ENCODE measurements around the gene ACTN3.

Gene ACTN3

DNA sequence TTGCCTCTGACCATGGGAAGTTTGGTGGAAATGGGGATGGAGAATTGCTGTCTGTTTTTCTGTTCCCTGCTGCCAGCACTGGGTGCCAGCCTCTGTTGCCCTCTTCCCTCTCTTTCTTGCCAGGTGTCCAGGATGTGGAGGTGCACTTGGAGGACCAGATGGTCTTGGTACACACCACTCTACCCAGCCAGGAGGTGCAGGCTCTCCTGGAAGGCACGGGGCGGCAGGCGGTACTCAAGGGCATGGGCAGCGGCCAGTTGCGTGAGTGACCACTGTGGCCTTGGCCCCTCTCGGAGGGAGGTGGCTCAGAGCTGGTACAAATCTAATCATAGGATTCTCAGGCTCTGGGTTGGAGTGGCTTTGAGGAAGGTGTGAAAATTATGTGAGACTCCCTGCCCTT, 52.3 kb downstream of the ACTN3 start:
- Histone ChIP-seq H3K9me2 (replicated peaks; ENCODE audit: low read depth, low read length) (no peaks in the 10 kb centered on the region), H3K9me3 (ENCODE audit: insufficient read depth, low read depth, low read length) (no peaks in the 10 kb centered on the region), H3F3A (ENCODE audit: low read depth) (no peaks in the 10 kb centered on the region), H3K4me1 (ENCODE audit: insufficient read depth, low read length, poor library complexity, severe bottlenecking) (peaks cover 7% of the 10 kb centered on the region), H3K4me2 (ENCODE audit: low read depth, low read length, poor library complexity, severe bottlenecking) (no peak overlapping the region), H4K20me1 (ENCODE audit: insufficient read depth, low read length, poor library complexity, severe bottlenecking) (no peaks in the 10 kb centered on the region), H3K4me3 (ENCODE audit: low read length, poor library complexity, severe bottlenecking) (no peak overlapping the region), H3K9ac (ENCODE audit: low read depth, low read length, poor library complexity, severe bottlenecking) (no peak overlapping the region), H3K27me3 (ENCODE audit: insufficient read depth, low read length, poor library complexity, severe bottlenecking) (no peaks in the 10 kb centered on the region), H2AFZ (ENCODE audit: low read length) (no peak overlapping the region), H3K36me3 (ENCODE audit: insufficient read depth, low read length) (no peaks in the 10 kb centered on the region), H3K79me2 (ENCODE audit: insufficient read depth, low read length) (peaks cover under 1% of the 10 kb centered on the region; the same call in 1 of the 2 replicates)
- no peak for TF ChIP-seq EZH2phosphoT487 (IDR thresholded peaks at IDR 0.05; ENCODE audit: borderline replicate concordance)
- TF ChIP-seq, protein P1, sequence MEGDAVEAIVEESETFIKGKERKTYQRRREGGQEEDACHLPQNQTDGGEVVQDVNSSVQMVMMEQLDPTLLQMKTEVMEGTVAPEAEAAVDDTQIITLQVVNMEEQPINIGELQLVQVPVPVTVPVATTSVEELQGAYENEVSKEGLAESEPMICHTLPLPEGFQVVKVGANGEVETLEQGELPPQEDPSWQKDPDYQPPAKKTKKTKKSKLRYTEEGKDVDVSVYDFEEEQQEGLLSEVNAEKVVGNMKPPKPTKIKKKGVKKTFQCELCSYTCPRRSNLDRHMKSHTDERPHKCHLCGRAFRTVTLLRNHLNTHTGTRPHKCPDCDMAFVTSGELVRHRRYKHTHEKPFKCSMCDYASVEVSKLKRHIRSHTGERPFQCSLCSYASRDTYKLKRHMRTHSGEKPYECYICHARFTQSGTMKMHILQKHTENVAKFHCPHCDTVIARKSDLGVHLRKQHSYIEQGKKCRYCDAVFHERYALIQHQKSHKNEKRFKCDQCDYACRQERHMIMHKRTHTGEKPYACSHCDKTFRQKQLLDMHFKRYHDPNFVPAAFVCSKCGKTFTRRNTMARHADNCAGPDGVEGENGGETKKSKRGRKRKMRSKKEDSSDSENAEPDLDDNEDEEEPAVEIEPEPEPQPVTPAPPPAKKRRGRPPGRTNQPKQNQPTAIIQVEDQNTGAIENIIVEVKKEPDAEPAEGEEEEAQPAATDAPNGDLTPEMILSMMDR (conservative IDR thresholded peaks at IDR 0.05; ENCODE audit: low read length): no peak

DNA sequence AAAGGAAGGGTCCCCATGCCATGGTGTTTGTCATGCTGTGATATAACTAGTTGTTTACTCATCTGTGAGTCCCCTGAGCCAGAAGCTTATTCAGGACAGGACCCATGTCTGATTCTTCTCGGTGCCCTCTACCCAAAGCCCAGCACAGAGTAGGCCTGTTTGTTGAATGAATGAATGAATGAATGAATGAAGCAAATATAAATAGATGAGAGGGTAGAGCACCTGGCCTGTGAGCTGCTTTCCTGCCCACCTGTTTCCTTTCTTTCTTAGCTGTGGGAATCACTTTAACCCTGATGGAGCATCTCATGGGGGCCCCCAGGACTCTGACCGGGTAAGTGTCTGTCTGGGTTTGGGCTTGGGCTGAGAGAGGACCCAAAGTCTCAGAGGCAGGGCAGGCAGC, 53.5 kb downstream of the ACTN3 start:
- no peaks in the 10 kb centered on the region for H4K20me1 ChIP-seq (ENCODE audit: insufficient read depth, low read length, poor library complexity, severe bottlenecking)
- H3K4me2 ChIP-seq (ENCODE audit: low read depth, low read length, poor library complexity, severe bottlenecking): no peak overlapping the region
- no peaks in the 10 kb centered on the region for H3K9me2 ChIP-seq (replicated peaks; ENCODE audit: low read depth, low read length)
- no peaks in the 10 kb centered on the region for H3K79me2 ChIP-seq (ENCODE audit: insufficient read depth, low read length)
- no peaks in the 10 kb centered on the region for H3F3A ChIP-seq (ENCODE audit: low read depth)
- H3K27me3 ChIP-seq (ENCODE audit: insufficient read depth, low read length, poor library complexity, severe bottlenecking): no peaks in the 10 kb centered on the region
- no peaks in the 10 kb centered on the region for H3K4me1 ChIP-seq (ENCODE audit: insufficient read depth, low read length, poor library complexity, severe bottlenecking)
- no peak overlapping the region for H3K9ac ChIP-seq (ENCODE audit: low read depth, low read length, poor library complexity, severe bottlenecking)
- TF ChIP-seq, protein P1 (conservative IDR thresholded peaks at IDR 0.05; ENCODE audit: low read length): no peak
- no peak for TF ChIP-seq EZH2phosphoT487 (IDR thresholded peaks at IDR 0.05; ENCODE audit: borderline replicate concordance)
- no peaks in the 10 kb centered on the region for H3K9me3 ChIP-seq (ENCODE audit: insufficient read depth, low read depth, low read length)
- H3K4me3 ChIP-seq (ENCODE audit: low read length, poor library complexity, severe bottlenecking): no peak overlapping the region
- H2AFZ ChIP-seq (ENCODE audit: low read length): no peak overlapping the region
- H3K36me3 ChIP-seq (ENCODE audit: insufficient read depth, low read length): no peaks in the 10 kb centered on the region

DNA sequence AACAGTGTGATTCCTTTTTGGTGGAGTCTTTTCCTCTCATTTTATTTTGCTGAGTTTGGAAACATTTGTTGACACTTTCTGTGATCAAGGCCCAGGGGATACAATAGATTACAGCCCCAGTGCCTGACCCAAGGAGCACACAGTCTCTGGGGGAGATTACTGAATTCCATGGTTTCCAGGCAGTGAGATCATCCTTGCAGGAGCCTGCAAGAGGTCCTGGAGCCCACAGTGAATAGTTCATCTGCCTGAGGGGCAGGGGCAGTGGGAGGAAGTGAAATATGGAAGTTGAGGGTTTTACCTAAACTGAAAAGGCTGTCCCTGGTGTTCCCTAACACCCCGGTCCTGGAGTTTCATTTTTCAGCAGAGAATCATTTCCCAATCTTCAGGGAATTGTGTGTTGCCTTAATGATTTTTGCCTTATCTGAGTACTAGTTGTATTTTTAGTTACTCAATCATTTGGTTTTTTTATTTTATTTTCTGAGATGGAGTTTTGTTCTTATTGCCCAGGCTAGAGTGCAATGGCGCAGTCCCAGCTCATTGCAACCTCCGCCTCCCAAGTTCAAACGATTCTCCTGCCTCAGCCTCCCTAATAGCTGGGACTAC, 54.0 kb downstream of the ACTN3 start:
- H3K36me3 ChIP-seq (ENCODE audit: insufficient read depth, low read length): no peaks in the 10 kb centered on the region
- H3K9me2 ChIP-seq (replicated peaks; ENCODE audit: low read depth, low read length): no peaks in the 10 kb centered on the region
- TF ChIP-seq, protein P1 (conservative IDR thresholded peaks at IDR 0.05; ENCODE audit: low read length): no peak
- no peak for TF ChIP-seq EZH2phosphoT487 (IDR thresholded peaks at IDR 0.05; ENCODE audit: borderline replicate concordance)
- no peak overlapping the region for H3K4me3 ChIP-seq (ENCODE audit: low read length, poor library complexity, severe bottlenecking)
- no peak overlapping the region for H3K4me2 ChIP-seq (ENCODE audit: low read depth, low read length, poor library complexity, severe bottlenecking)
- no peaks in the 10 kb centered on the region for H3K9me3 ChIP-seq (ENCODE audit: insufficient read depth, low read depth, low read length)
- H3K79me2 ChIP-seq (ENCODE audit: insufficient read depth, low read length): no peaks in the 10 kb centered on the region
- H3F3A ChIP-seq (ENCODE audit: low read depth): no peaks in the 10 kb centered on the region
- H3K4me1 ChIP-seq (ENCODE audit: insufficient read depth, low read length, poor library complexity, severe bottlenecking): no peaks in the 10 kb centered on the region
- H2AFZ ChIP-seq (ENCODE audit: low read length): no peak overlapping the region
- H3K27me3 ChIP-seq (ENCODE audit: insufficient read depth, low read length, poor library complexity, severe bottlenecking): no peaks in the 10 kb centered on the region
- no peak overlapping the region for H3K9ac ChIP-seq (ENCODE audit: low read depth, low read length, poor library complexity, severe bottlenecking)
- H4K20me1 ChIP-seq (ENCODE audit: insufficient read depth, low read length, poor library complexity, severe bottlenecking): no peaks in the 10 kb centered on the region
